Activated B cell treated with CpG ODN at 0.5 μM for 24 hours (primary cell): ENCODE data around the gene USP35. TPM values are rescaled to one million over a fixed set of nuclear protein-coding genes. Genes with fewer than 3 reads are reported as not detected.

Source experiments
- ATAC-seq: fragments of 200-7000 bp; cut with Tn5 transposase; one replicate; pipeline ENCODE4 v1.10.0; 2021; ENCODE audit warnings: low read depth, mild to moderate bottlenecking, moderate library complexity
- CTCF ChIA-PET: fragments of 350-600 bp; sonication (Branson Sonifier 250); formaldehyde crosslinking; loops from one replicate; lab custom pipeline; 2021; ENCODE audit warnings: antibody characterized with exemption; lab: Charles Lee
- POLR2A ChIA-PET: fragments of 350-600 bp; sonication (Branson Sonifier 250); formaldehyde crosslinking; loops from one replicate; lab custom pipeline; 2021; ENCODE audit warnings: antibody characterized with exemption; lab: Charles Lee
- DNase-seq: peaks from one replicate; pipeline ENCODE4 v3.0.0; 2022
- H3K27ac Mint-ChIP-seq: one replicate; pipeline ENCODE4 v1.8.0; 2020; ENCODE audit warnings: mixed read lengths
- H3K27me3 Mint-ChIP-seq: one replicate; pipeline ENCODE4 v1.8.0; 2021; ENCODE audit warnings: mixed read lengths
- H3K36me3 Mint-ChIP-seq: one replicate; pipeline ENCODE4 v1.8.0; 2021; ENCODE audit warnings: low read depth, mixed read lengths
- H3K4me1 Mint-ChIP-seq: one replicate; pipeline ENCODE4 v1.8.0; 2021; ENCODE audit warnings: mixed read lengths
- H3K4me3 Mint-ChIP-seq: one replicate; pipeline ENCODE4 v1.8.0; 2020; ENCODE audit warnings: mild to moderate bottlenecking, mixed read lengths
- H3K9me3 Mint-ChIP-seq: one replicate; pipeline ENCODE4 v1.8.0; 2020; ENCODE audit warnings: mixed read lengths
- intact Hi-C: fragments of 100-400 bp; cut with micrococcal nuclease; formaldehyde crosslinking; loops from one replicate; pipeline ENCODE4 v1.15.1; 2024
- total RNA-seq: library from RNA; stranded (reverse); gene quantifications from 2 replicates; pipeline ENCODE4 v1.2.3, GENCODE V29; 2022
- TF ChIP-seq, protein P1 (sequence below): fragments of 200-600 bp; IDR thresholded peaks from one replicate; pipeline ENCODE4 v1.8.0; 2022; ENCODE audit warnings: antibody characterized with exemption, mild to moderate bottlenecking

USP35 gene
- total RNA-seq, 1 donor from 2014 or later, result 4.9 TPM

GRCh38 chr11:78210000-78210608 is 21.4 kb downstream of the USP35 start:
- intact Hi-C loops, result no loop called here
- TF ChIP-seq, protein P1, sequence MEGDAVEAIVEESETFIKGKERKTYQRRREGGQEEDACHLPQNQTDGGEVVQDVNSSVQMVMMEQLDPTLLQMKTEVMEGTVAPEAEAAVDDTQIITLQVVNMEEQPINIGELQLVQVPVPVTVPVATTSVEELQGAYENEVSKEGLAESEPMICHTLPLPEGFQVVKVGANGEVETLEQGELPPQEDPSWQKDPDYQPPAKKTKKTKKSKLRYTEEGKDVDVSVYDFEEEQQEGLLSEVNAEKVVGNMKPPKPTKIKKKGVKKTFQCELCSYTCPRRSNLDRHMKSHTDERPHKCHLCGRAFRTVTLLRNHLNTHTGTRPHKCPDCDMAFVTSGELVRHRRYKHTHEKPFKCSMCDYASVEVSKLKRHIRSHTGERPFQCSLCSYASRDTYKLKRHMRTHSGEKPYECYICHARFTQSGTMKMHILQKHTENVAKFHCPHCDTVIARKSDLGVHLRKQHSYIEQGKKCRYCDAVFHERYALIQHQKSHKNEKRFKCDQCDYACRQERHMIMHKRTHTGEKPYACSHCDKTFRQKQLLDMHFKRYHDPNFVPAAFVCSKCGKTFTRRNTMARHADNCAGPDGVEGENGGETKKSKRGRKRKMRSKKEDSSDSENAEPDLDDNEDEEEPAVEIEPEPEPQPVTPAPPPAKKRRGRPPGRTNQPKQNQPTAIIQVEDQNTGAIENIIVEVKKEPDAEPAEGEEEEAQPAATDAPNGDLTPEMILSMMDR, result no peak
- no peak overlapping the region for H3K4me3 Mint-ChIP-seq
- no peak for ATAC-seq
- H3K4me1 Mint-ChIP-seq, result no peaks in the 10 kb centered on the region
- POLR2A ChIA-PET, result no interaction called here
- peaks cover 11% of the 10 kb centered on the region for H3K36me3 Mint-ChIP-seq
- no peak for DNase-seq
- CTCF ChIA-PET, result no interaction called here
- no peak overlapping the region for H3K27ac Mint-ChIP-seq
- no peaks in the 10 kb centered on the region for H3K27me3 Mint-ChIP-seq
- H3K9me3 Mint-ChIP-seq, result no peaks in the 10 kb centered on the region

- no peak for DNase-seq
- Mint-ChIP-seq H3K27ac (no peak overlapping the region), H3K27me3 (no peaks in the 10 kb centered on the region), H3K36me3 (peaks cover 20% of the 10 kb centered on the region), H3K9me3 (no peaks in the 10 kb centered on the region), H3K4me1 (no peaks in the 10 kb centered on the region), H3K4me3 (no peak overlapping the region)
- TF ChIP-seq, protein P1, result no peak
- intact Hi-C loops, result no loop called here
- ATAC-seq, result no peak
- CTCF ChIA-PET, result no interaction called here
- POLR2A ChIA-PET, result no interaction called here
Measured at GRCh38 chr11:78211565-78211964, 22.8 kb downstream of the USP35 start.

GRCh38 chr11:78212586-78213371 is 24.1 kb downstream of the USP35 start:
- Mint-ChIP-seq H3K27me3 (no peaks in the 10 kb centered on the region), H3K27ac (no peak overlapping the region), H3K9me3 (no peaks in the 10 kb centered on the region), H3K36me3 (peaks cover 29% of the 10 kb centered on the region), H3K4me1 (no peaks in the 10 kb centered on the region), H3K4me3 (no peak overlapping the region)
- TF ChIP-seq, protein P1, result no peak
- ChIA-PET CTCF (no interaction called here), POLR2A (no interaction called here)
- ATAC-seq (no peak), DNase-seq (no peak)
- intact Hi-C loops, result no loop called here

- ATAC-seq (no peak), DNase-seq (no peak)
- TF ChIP-seq, protein P1, result no peak
- intact Hi-C loops, result no loop called here
- Mint-ChIP-seq H3K27ac (no peak overlapping the region), H3K9me3 (no peaks in the 10 kb centered on the region), H3K36me3 (peaks cover 39% of the 10 kb centered on the region), H3K4me1 (no peaks in the 10 kb centered on the region), H3K4me3 (no peak overlapping the region), H3K27me3 (no peaks in the 10 kb centered on the region)
- ChIA-PET CTCF (no interaction called here), POLR2A (no interaction called here)
Measured at GRCh38 chr11:78213526-78214330, 25.0 kb downstream of the USP35 start.
